Bronchial epithelial cell (primary cell): ENCODE measurements around the gene EEF1G. TPM values are rescaled to one million over a fixed set of nuclear protein-coding genes. Genes with fewer than 3 reads are reported as not detected.

ENCODE experiments used
- DNase-seq: peaks from one replicate; pipeline ENCODE4 v3.0.0-alpha.2; 2010; ENCODE audit warnings: low read depth
- FAIRE-seq: peaks from 2 replicates; lab custom pipeline; 2011; peaks lifted over from hg19 to GRCh38; lab: Jason Lieb, UNC
- H3K27me3 ChIP-seq: 2 replicates; pipeline ENCODE4 v1.5.1; 2011; ENCODE audit warnings: low read length; ENCODE audit not compliant: control insufficient read depth, insufficient read depth
- H3K36me3 ChIP-seq: 2 replicates; pipeline ENCODE4 v1.5.1; 2011; ENCODE audit warnings: low read length; ENCODE audit not compliant: control insufficient read depth, insufficient read depth
- H3K4me3 ChIP-seq: 2 replicates; pipeline ENCODE4 v1.5.1; 2011; ENCODE audit warnings: mild to moderate bottlenecking, low read depth, low read length, control low read depth
- total RNA-seq: library from RNA; depleted of rRNA; stranded (reverse); fragments of >200 nt; gene quantifications from 2 replicates; pipeline ENCODE4 v1.2.1, GENCODE V29; 2014
- TF ChIP-seq, protein P1 (sequence below): IDR thresholded peaks from 2 replicates; pipeline ENCODE4 v1.5.1; 2011; ENCODE audit warnings: mild to moderate bottlenecking, moderate library complexity, low read length, control low read depth, inconsistent platforms; ENCODE audit not compliant: insufficient read depth, severe bottlenecking

The EEF1G gene
- total RNA-seq, 1 donor from 2014 or later, result 2,441 TPM

DNA sequence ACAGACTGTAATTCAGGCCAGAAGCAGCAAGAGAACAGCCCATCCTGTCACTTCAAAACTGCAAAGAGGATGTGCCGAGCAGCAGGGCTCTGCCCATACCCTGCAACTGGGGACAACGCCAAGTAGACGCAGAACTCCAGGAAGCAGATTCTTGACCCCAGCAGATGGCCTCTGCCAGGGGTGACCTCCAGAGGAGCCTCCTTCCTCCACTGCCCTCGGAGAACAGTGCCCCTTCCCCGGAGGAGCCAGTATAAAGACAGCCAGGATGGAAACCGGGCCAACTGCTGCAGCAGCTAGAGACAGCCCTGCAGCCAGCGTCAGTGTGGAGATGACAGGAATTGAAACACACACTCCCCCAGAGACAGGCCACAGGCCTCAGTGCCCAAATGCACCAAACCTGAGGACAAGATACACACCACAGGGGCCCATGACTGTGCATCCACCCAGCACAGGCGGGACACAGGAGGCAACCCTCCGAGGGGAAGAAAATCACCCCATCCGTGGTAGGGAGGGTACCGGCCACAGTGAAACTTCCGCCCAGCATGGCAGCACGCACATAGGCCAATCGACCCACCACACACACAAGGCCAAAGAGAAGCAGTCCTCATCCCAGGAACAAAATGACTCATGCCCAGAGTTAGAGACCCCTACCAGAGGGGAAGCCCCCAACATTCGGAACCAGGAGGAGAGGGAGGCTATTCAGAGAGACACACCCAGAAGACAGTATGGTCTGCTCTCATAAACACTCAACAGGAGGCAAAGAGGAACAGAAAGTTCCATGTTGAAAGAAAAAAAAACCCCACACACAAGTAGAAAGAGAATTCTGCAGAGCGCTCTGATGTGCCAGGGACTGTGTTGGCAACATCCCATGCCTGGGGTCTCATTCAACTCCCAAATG lies 32.6 kb downstream of the EEF1G start:
- TF ChIP-seq, protein P1, sequence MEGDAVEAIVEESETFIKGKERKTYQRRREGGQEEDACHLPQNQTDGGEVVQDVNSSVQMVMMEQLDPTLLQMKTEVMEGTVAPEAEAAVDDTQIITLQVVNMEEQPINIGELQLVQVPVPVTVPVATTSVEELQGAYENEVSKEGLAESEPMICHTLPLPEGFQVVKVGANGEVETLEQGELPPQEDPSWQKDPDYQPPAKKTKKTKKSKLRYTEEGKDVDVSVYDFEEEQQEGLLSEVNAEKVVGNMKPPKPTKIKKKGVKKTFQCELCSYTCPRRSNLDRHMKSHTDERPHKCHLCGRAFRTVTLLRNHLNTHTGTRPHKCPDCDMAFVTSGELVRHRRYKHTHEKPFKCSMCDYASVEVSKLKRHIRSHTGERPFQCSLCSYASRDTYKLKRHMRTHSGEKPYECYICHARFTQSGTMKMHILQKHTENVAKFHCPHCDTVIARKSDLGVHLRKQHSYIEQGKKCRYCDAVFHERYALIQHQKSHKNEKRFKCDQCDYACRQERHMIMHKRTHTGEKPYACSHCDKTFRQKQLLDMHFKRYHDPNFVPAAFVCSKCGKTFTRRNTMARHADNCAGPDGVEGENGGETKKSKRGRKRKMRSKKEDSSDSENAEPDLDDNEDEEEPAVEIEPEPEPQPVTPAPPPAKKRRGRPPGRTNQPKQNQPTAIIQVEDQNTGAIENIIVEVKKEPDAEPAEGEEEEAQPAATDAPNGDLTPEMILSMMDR, result no peak
- FAIRE-seq, result no peak

DNA sequence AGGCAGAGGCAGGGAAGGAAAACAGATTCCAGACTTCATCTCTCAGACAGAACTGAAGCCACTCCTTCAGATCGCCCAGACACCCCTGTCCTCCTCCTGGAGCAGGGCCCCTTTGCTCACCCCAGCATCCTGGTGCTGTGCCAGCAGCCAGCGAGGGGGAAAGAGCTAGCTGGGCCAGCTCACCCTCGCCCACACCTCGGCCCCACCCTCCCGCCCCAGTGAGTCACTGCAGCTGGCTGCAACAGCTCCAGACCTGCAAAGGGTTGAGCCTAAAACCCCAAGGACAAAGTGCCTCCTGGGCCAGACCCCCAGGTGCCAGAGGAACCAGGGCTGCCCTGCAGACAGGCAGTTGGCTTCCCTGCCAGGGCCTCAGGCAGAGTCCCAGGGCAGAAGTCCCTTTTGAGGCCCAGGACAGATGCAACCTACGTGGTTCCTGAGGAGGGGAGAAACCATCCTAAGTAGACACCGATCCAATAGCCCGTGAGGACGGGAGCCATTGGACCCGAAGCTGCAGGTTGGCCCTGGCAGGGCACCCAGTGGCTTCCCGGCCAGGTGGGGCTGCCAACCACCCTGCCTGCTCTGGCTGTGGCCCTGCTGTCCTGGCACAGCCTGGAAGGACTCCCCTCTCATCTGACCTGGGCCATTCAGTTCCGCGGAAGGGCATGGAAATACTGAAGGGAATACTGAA lies 34.3 kb downstream of the EEF1G start:
- peak; percentile 84 for DNase-seq
- peaks cover 32% of the 10 kb centered on the region for H3K36me3 ChIP-seq
- TF ChIP-seq, protein P1, result no peak
- no peaks in the 10 kb centered on the region for H3K27me3 ChIP-seq
- peak overlapping the region; percentile 4 for H3K4me3 ChIP-seq
- no peak for FAIRE-seq

More for the DNA sequence above, 32.6 kb downstream of the EEF1G start:
- DNase-seq, result peak; percentile 9
- Histone ChIP-seq H3K4me3 (no peak overlapping the region), H3K27me3 (no peaks in the 10 kb centered on the region), H3K36me3 (peaks cover 26% of the 10 kb centered on the region)

DNA sequence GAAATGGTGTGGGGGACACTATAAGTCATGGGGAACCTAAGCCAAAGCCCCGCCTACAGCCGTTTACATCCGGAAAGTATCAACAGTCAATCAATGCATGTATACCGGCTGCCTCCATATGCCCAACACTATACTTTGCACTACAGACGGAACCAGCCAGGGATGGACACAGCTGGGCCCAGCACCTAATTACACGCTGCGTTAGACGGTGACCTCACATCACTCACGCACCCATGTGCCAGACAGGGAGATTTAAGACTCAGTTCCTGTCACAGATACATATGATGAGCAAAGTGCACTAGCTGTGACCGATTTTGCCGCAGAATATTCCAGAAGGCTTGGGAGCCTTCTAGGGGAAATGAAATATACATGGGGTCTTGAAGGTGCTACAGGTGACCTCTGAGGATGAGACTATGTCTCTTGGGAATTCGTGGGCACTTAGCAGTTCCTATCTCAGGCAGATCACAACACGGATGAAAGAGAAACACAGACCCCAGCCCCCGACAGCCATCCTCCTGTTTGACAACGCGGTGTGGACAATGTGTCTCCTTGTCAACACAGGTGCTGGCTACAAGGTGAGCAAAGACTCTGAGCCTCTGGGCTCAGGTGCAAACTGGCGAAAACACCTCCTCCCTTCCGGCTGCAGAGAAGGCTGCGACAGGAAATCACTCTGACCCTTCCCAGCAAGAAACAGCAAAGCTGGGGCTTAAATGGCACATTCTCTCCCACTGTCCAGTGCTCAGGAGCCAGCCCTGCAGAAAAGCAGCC lies 35.0 kb downstream of the EEF1G start:
- Histone ChIP-seq H3K36me3 (peaks cover 40% of the 10 kb centered on the region), H3K27me3 (no peaks in the 10 kb centered on the region), H3K4me3 (no peak overlapping the region)
- FAIRE-seq (no peak), DNase-seq (no peak)
- TF ChIP-seq, protein P1, result no peak

DNA sequence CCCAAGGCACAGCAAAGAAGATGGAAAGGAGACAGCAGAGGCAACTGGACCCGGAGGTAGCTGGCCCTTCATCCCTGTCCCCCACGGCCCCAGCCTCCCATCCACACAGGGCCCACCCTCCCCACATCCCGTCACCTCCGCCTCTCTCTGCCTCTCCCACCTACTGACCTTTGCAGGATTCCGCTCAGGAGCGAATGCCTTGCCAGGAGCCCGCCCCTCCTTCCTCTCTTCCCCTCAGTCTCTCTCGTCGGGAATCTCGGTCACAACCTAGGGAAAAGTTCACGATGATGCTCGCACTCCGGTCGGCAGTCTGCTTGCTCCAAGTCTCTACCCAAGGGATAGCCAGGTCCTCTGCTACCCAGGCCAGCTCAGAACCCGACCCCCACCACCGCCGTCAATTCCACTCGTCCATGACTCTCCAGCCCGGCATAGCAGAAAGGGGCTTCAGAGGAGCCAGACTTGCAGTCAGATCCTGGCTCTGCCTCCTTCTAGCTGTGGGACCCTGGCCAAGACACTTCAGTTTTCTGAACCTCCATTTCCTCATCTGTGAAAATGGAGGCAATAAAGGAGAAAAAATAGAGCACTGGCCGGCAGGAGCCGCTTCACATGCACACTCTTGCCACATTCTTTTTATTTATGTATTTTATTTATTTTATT lies 37.3 kb downstream of the EEF1G start:
- H3K4me3 ChIP-seq, result no peak overlapping the region
- TF ChIP-seq, protein P1, result no peak
- peaks cover 47% of the 10 kb centered on the region for H3K36me3 ChIP-seq
- FAIRE-seq (no peak), DNase-seq (no peak)
- no peaks in the 10 kb centered on the region for H3K27me3 ChIP-seq

DNA sequence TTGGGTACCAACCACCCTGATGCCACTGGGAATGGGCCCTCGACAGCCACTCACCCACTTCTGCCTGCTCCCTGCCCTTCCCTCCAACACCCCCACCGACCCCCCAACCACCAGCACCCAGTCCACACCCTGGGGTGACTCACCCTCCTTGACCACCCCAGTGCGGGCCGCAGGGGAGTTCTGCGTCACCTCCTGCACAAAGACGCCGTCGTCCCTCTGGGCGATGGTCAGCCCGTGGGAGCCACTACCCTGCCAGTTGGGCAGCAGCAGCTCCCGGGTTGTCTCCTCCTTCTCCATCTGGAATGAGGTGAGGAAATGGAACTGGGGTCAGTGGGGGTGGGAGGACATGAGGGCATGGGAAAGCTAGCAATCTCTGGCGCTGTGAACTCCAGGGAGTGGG lies 37.9 kb downstream of the EEF1G start:
- no peak overlapping the region for H3K4me3 ChIP-seq
- no peak for DNase-seq
- TF ChIP-seq, protein P1, result no peak
- peaks cover 52% of the 10 kb centered on the region for H3K36me3 ChIP-seq
- FAIRE-seq, result no peak
- no peaks in the 10 kb centered on the region for H3K27me3 ChIP-seq
